ENCODE results near the gene STXBP5.

DNA sequence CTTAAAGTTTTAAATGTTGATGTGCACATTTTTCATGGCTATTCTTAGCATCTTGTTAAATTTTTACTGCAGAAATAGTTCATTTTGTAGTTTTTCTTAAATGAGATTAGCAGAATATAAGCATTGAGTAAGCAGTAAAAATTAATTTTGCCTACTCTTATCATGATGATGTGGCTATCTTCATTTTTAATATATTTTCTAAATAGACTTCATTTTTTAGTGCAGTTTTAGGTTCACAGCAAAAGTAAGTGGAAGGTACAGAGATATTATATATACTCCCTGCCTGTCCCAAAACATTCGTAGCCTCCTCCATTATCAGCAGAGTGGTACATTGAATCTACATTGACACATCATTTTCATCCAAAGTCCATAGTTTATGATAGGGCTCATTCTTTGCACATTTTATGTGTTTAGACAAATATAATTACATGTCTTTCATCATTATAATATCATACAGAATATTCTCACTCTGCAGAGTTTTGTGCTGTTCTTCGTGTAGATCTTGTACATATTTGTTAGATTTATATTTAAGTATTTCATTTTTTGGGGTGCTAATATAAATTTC, 13.7 kb downstream of the STXBP5 start:
- TF ChIP-seq, protein P1, sequence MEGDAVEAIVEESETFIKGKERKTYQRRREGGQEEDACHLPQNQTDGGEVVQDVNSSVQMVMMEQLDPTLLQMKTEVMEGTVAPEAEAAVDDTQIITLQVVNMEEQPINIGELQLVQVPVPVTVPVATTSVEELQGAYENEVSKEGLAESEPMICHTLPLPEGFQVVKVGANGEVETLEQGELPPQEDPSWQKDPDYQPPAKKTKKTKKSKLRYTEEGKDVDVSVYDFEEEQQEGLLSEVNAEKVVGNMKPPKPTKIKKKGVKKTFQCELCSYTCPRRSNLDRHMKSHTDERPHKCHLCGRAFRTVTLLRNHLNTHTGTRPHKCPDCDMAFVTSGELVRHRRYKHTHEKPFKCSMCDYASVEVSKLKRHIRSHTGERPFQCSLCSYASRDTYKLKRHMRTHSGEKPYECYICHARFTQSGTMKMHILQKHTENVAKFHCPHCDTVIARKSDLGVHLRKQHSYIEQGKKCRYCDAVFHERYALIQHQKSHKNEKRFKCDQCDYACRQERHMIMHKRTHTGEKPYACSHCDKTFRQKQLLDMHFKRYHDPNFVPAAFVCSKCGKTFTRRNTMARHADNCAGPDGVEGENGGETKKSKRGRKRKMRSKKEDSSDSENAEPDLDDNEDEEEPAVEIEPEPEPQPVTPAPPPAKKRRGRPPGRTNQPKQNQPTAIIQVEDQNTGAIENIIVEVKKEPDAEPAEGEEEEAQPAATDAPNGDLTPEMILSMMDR (IDR thresholded peaks at IDR 0.05), result no peak
- TF ChIP-seq POLR2A (IDR thresholded peaks at IDR 0.05), result no peak

Data from thyroid gland (tissue), 4 donors.